Transverse colon (tissue), 4 donors: Measurements from ENCODE around the gene AASDH. TPM values are rescaled to one million over a fixed set of nuclear protein-coding genes. Genes with fewer than 3 reads are reported as not detected.

Experiments
- DNase-seq: peaks from one replicate; pipeline ENCODE4 v3.0.0-alpha.2; 2019
- H3K27ac ChIP-seq, 4 donors: fragments of 200-600 bp; sonication (generic); 2 replicates each; pipeline ENCODE4 v1.5.1; 2016 to 2018; ENCODE audit warnings: inconsistent platforms in 4 of 4
- H3K27me3 ChIP-seq: fragments of 200-600 bp; sonication (generic); 2 replicates; pipeline ENCODE4 v1.5.1; 2017; ENCODE audit warnings: inconsistent platforms
- H3K36me3 ChIP-seq, 4 donors: fragments of 200-600 bp; sonication (generic); 2 replicates each; pipeline ENCODE4 v1.5.1; 2017 to 2019; ENCODE audit warnings: inconsistent platforms in 4 of 4
- H3K4me1 ChIP-seq, 4 donors: fragments of 200-600 bp; sonication (generic); 2 replicates each; pipeline ENCODE4 v1.5.1; 2017 to 2020; ENCODE audit warnings: inconsistent platforms in 4 of 4
- H3K4me3 ChIP-seq, 4 donors: fragments of 200-600 bp; sonication (generic); 1 replicate in 1 of 4; 2 replicates in 3 of 4; pipeline versions ENCODE4 v1.5.1 to v1.6.1; 2017 to 2019; ENCODE audit warnings: inconsistent platforms in 4 of 4
- H3K9me3 ChIP-seq, 2 donors: fragments of 200-600 bp; sonication (generic); 2 replicates each; pipeline ENCODE4 v1.5.1; 2017 to 2019; ENCODE audit warnings: inconsistent platforms in 2 of 2
- CTCF ChIP-seq, 5 experiments: fragments of 200-600 bp in 3 of 5; fragments of 450-650 bp in 2 of 5; sonication (generic) in 3 of 5; IDR thresholded peaks; 1 replicate in 2 of 5; 2 replicates in 3 of 5; pipeline ENCODE4 v1.5.1; 2016 to 2017; ENCODE audit warnings: antibody characterized with exemption in 5 of 5, inconsistent platforms in 3 of 5, mild to moderate bottlenecking in 2 of 5, moderate library complexity in 1 of 5
- EP300 ChIP-seq: sonication (generic); formaldehyde crosslinking; IDR thresholded peaks from one replicate; pipeline ENCODE4 v1.6.1; 2017; ENCODE audit warnings: antibody characterized with exemption, low read depth
- POLR2A ChIP-seq: fragments of 450-650 bp; IDR thresholded peaks from one replicate; pipeline ENCODE4 v1.6.1; 2016; ENCODE audit warnings: antibody characterized with exemption, mild to moderate bottlenecking, moderate library complexity
- POLR2AphosphoS5 ChIP-seq, 3 donors: sonication (generic); formaldehyde crosslinking; IDR thresholded peaks; one replicate each; pipeline ENCODE4 v1.6.1; 2016; ENCODE audit warnings: antibody characterized with exemption in 3 of 3
- WGBS, 2 donors: methylation state at CpG; one replicate each; pipeline ENCODE4 v1.1.5; 2018; ENCODE audit warnings: low coverage in 1 of 2; 5-methylcytosine and 5-hydroxymethylcytosine counted together
- in situ Hi-C, 4 donors: fragments of 200-750 bp; cut with MboI; loops; one replicate each; pipeline versions ENCODE4 v1.15.0 to v1.15.1; 2017; ENCODE audit warnings: low sequenced_read_pairs in 3 of 4, low pct_ligation_motif_present in 1 of 4, low pct_unique_long_range_greater_than_20kb in 1 of 4
- intact Hi-C: fragments of 100-400 bp; cut with DNase I; formaldehyde crosslinking; loops from one replicate; pipeline ENCODE4 v1.15.1; 2023; ENCODE audit warnings: low total_unique reads
- total RNA-seq, 4 donors: library from RNA; depleted of rRNA; stranded (reverse); fragments of >200 nt; gene quantifications; one replicate each; pipeline ENCODE4 v1.1.0, GENCODE V29; 2016

Gene AASDH
- total RNA-seq, 4 donors from 2014 or later = 5.0 to 12.3 (median 7.6) TPM

DNA sequence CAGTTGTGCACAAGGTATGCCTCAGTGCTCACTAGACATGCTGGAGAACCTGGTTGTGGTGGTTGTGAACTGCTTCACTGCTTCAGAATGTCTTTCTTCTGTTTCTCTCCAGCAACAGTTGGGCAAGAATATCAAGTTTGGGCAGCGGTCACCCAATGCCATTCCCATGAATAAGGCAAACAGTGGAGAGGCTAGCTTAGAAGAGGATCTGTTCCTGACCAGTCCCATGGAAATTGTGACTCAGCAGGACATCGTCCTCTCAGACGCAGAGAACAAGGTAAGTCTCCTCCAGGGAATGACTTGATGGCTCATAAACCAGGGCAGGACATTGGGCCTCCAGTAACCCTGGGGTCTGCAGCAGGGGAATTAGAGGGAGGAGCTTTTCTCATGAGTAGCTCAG, 79.9 kb downstream of the AASDH start:
- Histone ChIP-seq H3K36me3 (no peaks in the 10 kb centered on the region), H3K27me3 (no peaks in the 10 kb centered on the region), H3K4me1 (peaks cover 0 to 3% (median 0%) of the 10 kb centered on the region in 4 donors), H3K9me3 (no peaks in the 10 kb centered on the region), H3K27ac (no peak overlapping the region), H3K4me3 (no peak overlapping the region)
- DNase-seq = no peak
- intact Hi-C loops = no loop called here
- in situ Hi-C loops = loop anchor here (10.0 to 25.0 kb wide), 3 partner anchors 183 to 370 kb away; partner anchors contain the start of gene CEP135 (in 3 of the 4)
- WGBS, 2 donors = 90% methylated on average over 3 of the region's 3 CpGs; no CpG with 5 or more reads in 1 of the 2 donors
- TF ChIP-seq POLR2AphosphoS5 (IDR thresholded peaks at IDR 0.05) (no peak), POLR2A (no peak), EP300 (no peak), CTCF (IDR thresholded peaks at IDR 0.05) (no peak)

GRCh38 chr4:56305390-56305789, 81.9 kb downstream of the AASDH start:
- no peaks in the 10 kb centered on the region for H3K36me3 ChIP-seq
- intact Hi-C loops = no loop called here
- WGBS, 2 donors = 96 to 100% methylated on average over 1 of the region's 1 CpG

DNA sequence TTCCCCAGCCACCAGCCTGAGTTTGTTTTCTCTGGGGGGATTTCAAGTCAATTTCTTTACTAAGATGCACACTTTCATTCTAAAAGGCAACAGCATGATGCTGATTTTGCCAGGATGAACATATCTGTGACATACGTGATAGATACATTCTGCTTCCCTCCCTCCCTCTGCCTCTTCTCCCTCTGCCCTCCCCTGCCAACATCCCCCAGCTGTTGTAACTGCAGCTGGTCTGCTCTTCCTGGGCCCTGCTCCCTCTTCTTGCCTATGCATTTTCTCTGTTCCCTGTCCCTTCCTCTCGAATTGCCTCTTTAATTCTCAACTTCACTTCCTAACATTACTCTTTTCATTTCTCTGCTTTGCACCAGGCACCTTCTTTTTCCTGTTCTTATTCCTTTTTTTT, 83.4 kb downstream of the AASDH start:
- 76 to 100% methylated on average over 2 of the region's 2 CpGs for WGBS, 2 donors
- peaks cover 3 to 12% (median 7%) of the 10 kb centered on the region in 4 donors for H3K4me1 ChIP-seq
- H3K27me3 ChIP-seq = no peaks in the 10 kb centered on the region
- no peak overlapping the region for H3K27ac ChIP-seq
- TF ChIP-seq CTCF (IDR thresholded peaks at IDR 0.05) = no peak
- no peak for TF ChIP-seq POLR2A
- TF ChIP-seq EP300 = no peak
- TF ChIP-seq POLR2AphosphoS5 (IDR thresholded peaks at IDR 0.05) = no peak
- no peak for DNase-seq
- H3K36me3 ChIP-seq = no peaks in the 10 kb centered on the region
- no peak overlapping the region for H3K4me3 ChIP-seq
- no peaks in the 10 kb centered on the region for H3K9me3 ChIP-seq
- in situ Hi-C loops (loop anchor here (10.0 to 25.0 kb wide), 3 partner anchors 179 to 367 kb away; partner anchors contain the start of gene CEP135 (in 3 of the 4)), intact Hi-C loops (no loop called here)

More at GRCh38 chr4:56305390-56305789, 81.9 kb downstream of the AASDH start:
- no peak overlapping the region for H3K27ac ChIP-seq
- in situ Hi-C loops = loop anchor here (10.0 to 25.0 kb wide), 3 partner anchors 181 to 368 kb away; partner anchors contain the start of gene CEP135 (in 3 of the 4)
- no peaks in the 10 kb centered on the region for H3K9me3 ChIP-seq
- H3K27me3 ChIP-seq = no peaks in the 10 kb centered on the region
- H3K4me1 ChIP-seq = peaks cover 3 to 12% (median 7%) of the 10 kb centered on the region in 4 donors
- DNase-seq = no peak
- TF ChIP-seq POLR2AphosphoS5 (IDR thresholded peaks at IDR 0.05) (no peak), EP300 (no peak)
- no peak overlapping the region for H3K4me3 ChIP-seq

DNA sequence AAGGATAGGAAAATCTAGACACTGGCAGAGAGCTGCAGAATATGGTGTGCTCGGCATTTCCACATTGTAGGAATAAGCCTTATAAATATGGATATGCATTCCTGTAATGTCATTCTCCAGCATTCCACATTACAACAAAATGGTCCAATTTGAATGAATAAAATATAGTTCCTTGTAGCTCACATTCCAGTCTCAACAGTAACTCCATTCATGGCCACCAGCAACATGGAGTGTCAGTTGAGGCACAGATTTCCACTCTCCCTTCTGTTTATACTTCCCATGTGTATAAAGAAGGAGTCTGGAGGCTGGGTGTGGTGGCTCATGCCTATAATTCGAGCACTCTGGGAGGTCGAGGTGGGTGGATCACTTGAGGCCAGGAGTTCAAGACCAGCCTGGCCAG, 84.5 kb downstream of the AASDH start:
- H3K9me3 ChIP-seq = no peaks in the 10 kb centered on the region
- TF ChIP-seq CTCF (IDR thresholded peaks at IDR 0.05) (no peak), POLR2AphosphoS5 (IDR thresholded peaks at IDR 0.05) (no peak), POLR2A (no peak), EP300 (no peak)
- no peaks in the 10 kb centered on the region for H3K36me3 ChIP-seq
- no peak overlapping the region for H3K27ac ChIP-seq
- no peak overlapping the region for H3K4me3 ChIP-seq
- no peak for DNase-seq
- in situ Hi-C loops (loop anchor here (10.0 to 25.0 kb wide), 3 partner anchors 178 to 365 kb away; partner anchors contain the start of gene CEP135 (in 3 of the 4)), intact Hi-C loops (no loop called here)
- peaks cover 7 to 20% (median 7%) of the 10 kb centered on the region in 4 donors for H3K4me1 ChIP-seq
- WGBS, 2 donors = 51 to 75% methylated on average over 3 of the region's 3 CpGs
- H3K27me3 ChIP-seq = no peaks in the 10 kb centered on the region
